Large intestine (tissue), 3 donors: ENCODE results near the gene MBD5. TPM values are rescaled to one million over a fixed set of nuclear protein-coding genes. Genes with fewer than 3 reads are reported as not detected.

Experiments used
- DNase-seq, 2 donors: peaks; one replicate each; pipeline versions ENCODE4 v3.0.0 to v3.0.0-alpha.2; 2013
- H3K27ac ChIP-seq: one replicate; pipeline ENCODE4 v1.5.1; 2013; ENCODE audit warnings: low read length
- H3K27me3 ChIP-seq: 2 replicates; pipeline ENCODE4 v1.6.1; 2013; ENCODE audit warnings: low read length; ENCODE audit not compliant: control insufficient read depth, insufficient read depth
- H3K36me3 ChIP-seq: 2 replicates; pipeline ENCODE4 v1.6.1; 2013; ENCODE audit warnings: low read length; ENCODE audit not compliant: control insufficient read depth, insufficient read depth
- H3K4me1 ChIP-seq: one replicate; pipeline ENCODE4 v1.6.1; 2013; ENCODE audit warnings: low read length; ENCODE audit not compliant: control insufficient read depth, insufficient read depth
- H3K4me3 ChIP-seq: one replicate; pipeline ENCODE4 v1.5.1; 2013; ENCODE audit warnings: low read length
- H3K9me3 ChIP-seq: one replicate; pipeline ENCODE4 v1.6.1; 2013; ENCODE audit warnings: mild to moderate bottlenecking, low read depth, low read length, moderate library complexity; ENCODE audit not compliant: control insufficient read depth
- WGBS: methylation state at CpG from one replicate; pipeline ENCODE4 v1.1.5; 2013; ENCODE audit warnings: low lambda C conversion rate; ENCODE audit not compliant: insufficient coverage; 5-methylcytosine and 5-hydroxymethylcytosine counted together
- polyA plus RNA-seq: library from polyadenylated mRNA; unstranded; fragments of 120-200 nt; gene quantifications from one replicate; pipeline ENCODE4 v1.2.1, GENCODE V29; 2013

The MBD5 gene
- polyA plus RNA-seq, 1 donor, result 18.7 TPM

DNA sequence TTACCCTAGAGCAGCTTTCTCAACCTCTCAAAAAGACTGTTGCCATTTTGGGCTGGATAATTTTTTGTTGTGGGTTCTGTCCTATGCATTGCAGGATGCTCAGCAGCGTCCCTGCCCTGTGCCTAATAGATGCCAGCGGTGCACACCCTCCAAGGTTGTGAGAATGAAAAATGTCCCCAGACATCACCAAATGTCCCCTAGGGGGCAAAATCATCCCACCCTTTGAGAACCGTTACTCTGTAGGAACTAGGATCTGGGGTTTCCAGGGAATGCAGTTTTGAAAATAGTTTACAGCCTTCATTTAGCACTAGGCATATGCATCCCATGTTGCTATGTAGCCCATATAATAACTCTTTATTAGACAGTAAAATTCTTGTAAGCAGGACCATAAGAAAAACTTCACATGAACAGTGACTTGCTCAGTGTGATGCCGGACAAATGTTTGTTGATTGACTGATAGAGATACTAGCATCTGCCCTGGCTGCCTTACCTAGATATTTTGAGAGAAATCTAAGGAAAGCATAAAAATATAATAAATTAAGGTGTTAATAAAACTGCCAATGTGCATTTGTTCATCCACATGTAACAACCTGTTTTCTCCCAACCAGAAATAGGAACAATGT lies 544.5 kb downstream of the MBD5 start:
- Histone ChIP-seq H3K4me1 (no peaks in the 10 kb centered on the region), H3K9me3 (no peaks in the 10 kb centered on the region), H3K4me3 (no peak overlapping the region), H3K36me3 (no peaks in the 10 kb centered on the region), H3K27me3 (peaks cover 3% of the 10 kb centered on the region), H3K27ac (no peak overlapping the region)
- WGBS, result 100% methylated on average over 1 of the region's 4 CpGs
- DNase-seq, result no peak

Other genes with a start within 250 kb of the MBD5 start
- 20.4 TPM for gene ACVR2A, start 176.1 kb upstream of the MBD5 start, polyA plus RNA-seq
- 46.9 TPM for gene ORC4, start 354 bp upstream of the MBD5 start, polyA plus RNA-seq